ENCODE data around the gene ABI3BP.

- TF ChIP-seq, protein P1, sequence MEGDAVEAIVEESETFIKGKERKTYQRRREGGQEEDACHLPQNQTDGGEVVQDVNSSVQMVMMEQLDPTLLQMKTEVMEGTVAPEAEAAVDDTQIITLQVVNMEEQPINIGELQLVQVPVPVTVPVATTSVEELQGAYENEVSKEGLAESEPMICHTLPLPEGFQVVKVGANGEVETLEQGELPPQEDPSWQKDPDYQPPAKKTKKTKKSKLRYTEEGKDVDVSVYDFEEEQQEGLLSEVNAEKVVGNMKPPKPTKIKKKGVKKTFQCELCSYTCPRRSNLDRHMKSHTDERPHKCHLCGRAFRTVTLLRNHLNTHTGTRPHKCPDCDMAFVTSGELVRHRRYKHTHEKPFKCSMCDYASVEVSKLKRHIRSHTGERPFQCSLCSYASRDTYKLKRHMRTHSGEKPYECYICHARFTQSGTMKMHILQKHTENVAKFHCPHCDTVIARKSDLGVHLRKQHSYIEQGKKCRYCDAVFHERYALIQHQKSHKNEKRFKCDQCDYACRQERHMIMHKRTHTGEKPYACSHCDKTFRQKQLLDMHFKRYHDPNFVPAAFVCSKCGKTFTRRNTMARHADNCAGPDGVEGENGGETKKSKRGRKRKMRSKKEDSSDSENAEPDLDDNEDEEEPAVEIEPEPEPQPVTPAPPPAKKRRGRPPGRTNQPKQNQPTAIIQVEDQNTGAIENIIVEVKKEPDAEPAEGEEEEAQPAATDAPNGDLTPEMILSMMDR (conservative IDR thresholded peaks at IDR 0.05; ENCODE audit: low read depth in 2 of 2), result no peak
- TF ChIP-seq EZH2 (IDR thresholded peaks at IDR 0.05; ENCODE audit: low read depth, unreplicated experiment), result no peak
- TF ChIP-seq REST (IDR thresholded peaks at IDR 0.05; ENCODE audit: unreplicated experiment), result no peak
- no peak for TF ChIP-seq ETS1 (IDR thresholded peaks at IDR 0.05)
- no peak for TF ChIP-seq ZNF114 (CRISPR knock-in tag; IDR thresholded peaks at IDR 0.05)
These were observed 275.4 kb downstream of the ABI3BP start for GRCh38 chr3:100717637-100718487.

All from GM23338 (cell line).